ACC112 (cell line): ENCODE data around the gene DLD.
"Not testable (repeated sequence)": the region's sequence is repeated elsewhere in the genome, so short reads cannot be mapped to it uniquely, and the experiment has no call there.

Source experiments
- H2AFZ ChIP-seq: fragments of 200-600 bp; sonication (generic); one replicate; pipeline ENCODE4 v1.6.0; 2017; ENCODE audit warnings: antibody characterized with exemption, low read length; ENCODE audit not compliant: unreplicated experiment
- H3K27ac ChIP-seq: fragments of 200-600 bp; sonication (generic); 2 replicates; pipeline ENCODE4 v1.5.1; 2014; ENCODE audit warnings: low read depth, mild to moderate bottlenecking, antibody characterized with exemption, low read length, moderate library complexity
- H3K27me3 ChIP-seq: fragments of 200-600 bp; sonication (generic); 2 replicates; pipeline ENCODE4 v1.6.1; 2014; ENCODE audit warnings: mild to moderate bottlenecking, antibody characterized with exemption, low read length, moderate library complexity, mixed read lengths; ENCODE audit not compliant: insufficient read depth
- H3K36me3 ChIP-seq: fragments of 200-600 bp; sonication (generic); 2 replicates; pipeline ENCODE4 v1.6.1; 2016; ENCODE audit warnings: mild to moderate bottlenecking, antibody characterized with exemption, low read length, moderate library complexity, mixed read lengths; ENCODE audit not compliant: insufficient read depth
- H3K4me1 ChIP-seq: fragments of 200-600 bp; sonication (generic); one replicate; pipeline ENCODE4 v1.6.1; 2016; ENCODE audit warnings: low read length, mixed read lengths; ENCODE audit not compliant: insufficient read depth, unreplicated experiment, control insufficient read depth
- H3K4me3 ChIP-seq: fragments of 200-600 bp; sonication (generic); 2 replicates; pipeline ENCODE4 v1.5.1; 2014; ENCODE audit warnings: mild to moderate bottlenecking, low read depth, low read length
- H3K79me2 ChIP-seq: fragments of 200-600 bp; sonication (generic); one replicate; pipeline ENCODE4 v1.6.0; 2016; ENCODE audit warnings: low read length; ENCODE audit not compliant: control insufficient read depth, unreplicated experiment, insufficient read depth

DLD gene

GRCh38 chr7:107874605-107875446 lies 16.2 kb upstream of the DLD start:
- no peak overlapping the region for H2AFZ ChIP-seq
- H3K27me3 ChIP-seq, result no peaks in the 10 kb centered on the region
- no peak overlapping the region for H3K4me3 ChIP-seq
- H3K36me3 ChIP-seq, result no peaks in the 10 kb centered on the region
- H3K4me1 ChIP-seq, result no peaks in the 10 kb centered on the region
- no peak overlapping the region for H3K27ac ChIP-seq
- H3K79me2 ChIP-seq, result no peaks in the 10 kb centered on the region

GRCh38 chr7:107876916-107877315 lies 14.1 kb upstream of the DLD start:
- Histone ChIP-seq H3K27ac (no peak overlapping the region), H2AFZ (no peak overlapping the region), H3K27me3 (no peaks in the 10 kb centered on the region), H3K79me2 (no peaks in the 10 kb centered on the region), H3K4me3 (no peak overlapping the region), H3K36me3 (no peaks in the 10 kb centered on the region), H3K4me1 (no peaks in the 10 kb centered on the region)

- Histone ChIP-seq H3K79me2 (no peaks in the 10 kb centered on the region), H3K36me3 (no peaks in the 10 kb centered on the region), H3K27ac (no peak overlapping the region), H3K27me3 (no peaks in the 10 kb centered on the region), H2AFZ (no peak overlapping the region), H3K4me3 (no peak overlapping the region), H3K4me1 (no peaks in the 10 kb centered on the region)
These were observed 13.1 kb upstream of the DLD start for GRCh38 chr7:107877731-107878382.

- Histone ChIP-seq H3K27me3 (no peaks in the 10 kb centered on the region), H3K4me1 (no peaks in the 10 kb centered on the region)
These were observed 12.3 kb upstream of the DLD start for GRCh38 chr7:107878636-107879035.

GRCh38 chr7:107879400-107880035 lies 11.5 kb upstream of the DLD start:
- Histone ChIP-seq H3K4me3 (no peak overlapping the region), H3K27me3 (no peaks in the 10 kb centered on the region), H2AFZ (no peak overlapping the region)

More at GRCh38 chr7:107878636-107879035, 12.3 kb upstream of the DLD start:
- Histone ChIP-seq H2AFZ (no peak overlapping the region), H3K79me2 (no peaks in the 10 kb centered on the region), H3K36me3 (no peaks in the 10 kb centered on the region), H3K27ac (no peak overlapping the region), H3K4me3 (no peak overlapping the region)

GRCh38 chr7:107882766-107883165 lies 8.2 kb upstream of the DLD start:
- Histone ChIP-seq H3K4me3 (no peak overlapping the region), H3K27ac (no peak overlapping the region), H3K4me1 (no peaks in the 10 kb centered on the region), H3K36me3 (no peaks in the 10 kb centered on the region), H3K27me3 (peaks cover 11% of the 10 kb centered on the region), H2AFZ (no peak overlapping the region), H3K79me2 (no peaks in the 10 kb centered on the region)

More at GRCh38 chr7:107879400-107880035, 11.5 kb upstream of the DLD start:
- no peak overlapping the region for H3K27ac ChIP-seq
- H3K79me2 ChIP-seq, result no peaks in the 10 kb centered on the region
- no peaks in the 10 kb centered on the region for H3K4me1 ChIP-seq
- no peaks in the 10 kb centered on the region for H3K36me3 ChIP-seq

GRCh38 chr7:107884066-107884818 lies 6.7 kb upstream of the DLD start:
- Histone ChIP-seq H3K36me3 (no peaks in the 10 kb centered on the region), H3K79me2 (no peaks in the 10 kb centered on the region), H3K27me3 (peaks cover 11% of the 10 kb centered on the region), H3K27ac (no peak overlapping the region), H2AFZ (peak overlapping the region; percentile 36), H3K4me3 (no peak overlapping the region), H3K4me1 (no peaks in the 10 kb centered on the region)

GRCh38 chr7:107887827-107888226 lies 3.2 kb upstream of the DLD start:
- not testable (repeated sequence) for H3K27ac ChIP-seq

GRCh38 chr7:107889992-107890391 lies 991 bp upstream of the DLD start:
- Histone ChIP-seq H3K27ac (peak overlapping the region; percentile 73; the same call in 1 of the 2 replicates), H3K79me2 (peaks cover 34% of the 10 kb centered on the region), H3K27me3 (peaks cover 11% of the 10 kb centered on the region), H2AFZ (no peak overlapping the region), H3K4me1 (peaks cover 22% of the 10 kb centered on the region), H3K4me3 (peak overlapping the region; percentile 94; the same call in 1 of the 2 replicates), H3K36me3 (peaks cover 10% of the 10 kb centered on the region)

More at GRCh38 chr7:107887827-107888226, 3.2 kb upstream of the DLD start:
- Histone ChIP-seq H3K4me1 (peaks cover 12% of the 10 kb centered on the region), H3K27me3 (peaks cover 11% of the 10 kb centered on the region), H3K79me2 (peaks cover 15% of the 10 kb centered on the region)
- H3K4me3 ChIP-seq, H2AFZ ChIP-seq, H3K36me3 ChIP-seq: not testable (repeated sequence)

- Histone ChIP-seq H3K4me1 (peaks cover 22% of the 10 kb centered on the region), H3K79me2 (peaks cover 39% of the 10 kb centered on the region), H2AFZ (peak overlapping the region; percentile 83), H3K36me3 (peaks cover 15% of the 10 kb centered on the region), H3K27ac (peak overlapping the region; percentile 73), H3K27me3 (peaks cover 6% of the 10 kb centered on the region; the same call in 1 of the 2 replicates), H3K4me3 (peak overlapping the region; percentile 94)
These were observed 456 bp upstream of the DLD start for GRCh38 chr7:107890493-107890961.
